ENCODE data around the gene BRAT1.

GRCh38 chr7:2507917-2508306, 47.4 kb downstream of the BRAT1 start:
- TF ChIP-seq CTCF (IDR thresholded peaks at IDR 0.05): no peak
- TF ChIP-seq POLR2A (IDR thresholded peaks at IDR 0.05): no peak
